Head of caudate nucleus (tissue), 42 donors: ENCODE results near the gene C9orf78.

Experiments used
- DNase-seq, 42 donors: peaks; one replicate each; pipeline versions ENCODE4 v3.0.0 to v3.0.0-alpha.2; 2020 to 2021; ENCODE audit warnings: mixed read lengths in 7 of 42
- intact Hi-C: fragments of 100-400 bp; cut with DNase I; formaldehyde crosslinking; loops from one replicate; pipeline ENCODE4 v1.15.0; 2022

C9orf78 gene

GRCh38 chr9:129869585-129870501, 34.8 kb upstream of the C9orf78 start:
- DNase-seq = no peak
- intact Hi-C loops = no loop called here

- intact Hi-C loops = no loop called here
- peak in 30 of 42 donors; percentile 29 to 76 (median 54) for DNase-seq
Observed at GRCh38 chr9:129868872-129869486, 33.9 kb upstream of the C9orf78 start.

- intact Hi-C loops = no loop called here
- DNase-seq = no peak
Observed at GRCh38 chr9:129868023-129868871, 33.2 kb upstream of the C9orf78 start.

- no peak for DNase-seq
- intact Hi-C loops = no loop called here
Observed at GRCh38 chr9:129867136-129868022, 32.3 kb upstream of the C9orf78 start.

GRCh38 chr9:129866394-129867135, 31.5 kb upstream of the C9orf78 start:
- intact Hi-C loops = no loop called here
- DNase-seq = no peak

GRCh38 chr9:129865668-129866320, 30.7 kb upstream of the C9orf78 start:
- DNase-seq = no peak
- intact Hi-C loops = no loop called here

GRCh38 chr9:129864991-129865647, 30.0 kb upstream of the C9orf78 start:
- intact Hi-C loops = no loop called here
- DNase-seq = no peak

- intact Hi-C loops = no loop called here
- DNase-seq = no peak
Observed at GRCh38 chr9:129863059-129863690, 28.1 kb upstream of the C9orf78 start.

- intact Hi-C loops = no loop called here
- no peak for DNase-seq
Observed at GRCh38 chr9:129861447-129861827, 26.4 kb upstream of the C9orf78 start.

GRCh38 chr9:129860653-129861446, 25.8 kb upstream of the C9orf78 start:
- DNase-seq = no peak
- intact Hi-C loops = no loop called here

GRCh38 chr9:129858167-129858962, 23.3 kb upstream of the C9orf78 start:
- intact Hi-C loops = no loop called here
- no peak for DNase-seq

GRCh38 chr9:129857207-129857606, 22.1 kb upstream of the C9orf78 start:
- no peak for DNase-seq
- intact Hi-C loops = no loop called here

GRCh38 chr9:129854588-129855110, 19.6 kb upstream of the C9orf78 start:
- no peak for DNase-seq
- intact Hi-C loops = no loop called here

GRCh38 chr9:129853614-129854013, 18.5 kb upstream of the C9orf78 start:
- intact Hi-C loops = no loop called here

GRCh38 chr9:129852579-129852978, 17.5 kb upstream of the C9orf78 start:
- intact Hi-C loops = no loop called here
- no peak for DNase-seq

More at GRCh38 chr9:129853614-129854013, 18.5 kb upstream of the C9orf78 start:
- DNase-seq = no peak
